ENCODE data around the gene NKX3-2. TPM values are rescaled to one million over a fixed set of nuclear protein-coding genes. Genes with fewer than 3 reads are reported as not detected.

NKX3-2 gene
- total RNA-seq, 1 donor from 2014 or later, result 5.9 TPM

DNA sequence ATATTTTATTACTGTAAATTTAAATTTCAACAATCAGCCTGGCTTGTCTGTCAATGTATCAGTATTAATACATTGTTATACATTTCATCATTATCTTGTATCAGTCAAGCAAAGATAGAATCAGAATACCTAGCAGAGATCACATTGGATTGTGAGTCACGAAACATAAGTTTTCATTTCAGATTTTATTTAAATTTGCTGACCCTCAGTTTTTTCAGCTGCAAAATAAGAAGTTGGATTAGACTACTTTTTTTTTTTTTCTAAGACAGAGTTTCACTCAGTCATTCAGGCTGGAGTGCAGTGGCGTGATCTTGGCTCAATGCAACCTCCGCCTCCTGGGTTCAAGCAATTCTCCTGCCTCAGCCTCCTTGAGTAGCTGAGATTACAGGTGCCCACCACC, 33.4 kb upstream of the NKX3-2 start:
- TF ChIP-seq, protein P1, sequence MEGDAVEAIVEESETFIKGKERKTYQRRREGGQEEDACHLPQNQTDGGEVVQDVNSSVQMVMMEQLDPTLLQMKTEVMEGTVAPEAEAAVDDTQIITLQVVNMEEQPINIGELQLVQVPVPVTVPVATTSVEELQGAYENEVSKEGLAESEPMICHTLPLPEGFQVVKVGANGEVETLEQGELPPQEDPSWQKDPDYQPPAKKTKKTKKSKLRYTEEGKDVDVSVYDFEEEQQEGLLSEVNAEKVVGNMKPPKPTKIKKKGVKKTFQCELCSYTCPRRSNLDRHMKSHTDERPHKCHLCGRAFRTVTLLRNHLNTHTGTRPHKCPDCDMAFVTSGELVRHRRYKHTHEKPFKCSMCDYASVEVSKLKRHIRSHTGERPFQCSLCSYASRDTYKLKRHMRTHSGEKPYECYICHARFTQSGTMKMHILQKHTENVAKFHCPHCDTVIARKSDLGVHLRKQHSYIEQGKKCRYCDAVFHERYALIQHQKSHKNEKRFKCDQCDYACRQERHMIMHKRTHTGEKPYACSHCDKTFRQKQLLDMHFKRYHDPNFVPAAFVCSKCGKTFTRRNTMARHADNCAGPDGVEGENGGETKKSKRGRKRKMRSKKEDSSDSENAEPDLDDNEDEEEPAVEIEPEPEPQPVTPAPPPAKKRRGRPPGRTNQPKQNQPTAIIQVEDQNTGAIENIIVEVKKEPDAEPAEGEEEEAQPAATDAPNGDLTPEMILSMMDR (IDR thresholded peaks at IDR 0.05; ENCODE audit: insufficient read depth, low read depth, low read length), result no peak
- no peak for TF ChIP-seq EZH2 (IDR thresholded peaks at IDR 0.05; ENCODE audit: insufficient read depth, low read length)
- Mint-ChIP-seq H3K27me3 (ENCODE audit: low read depth, unreplicated experiment) (no peaks in the 10 kb centered on the region), H3K36me3 (ENCODE audit: low read depth, unreplicated experiment) (peaks cover 20% of the 10 kb centered on the region), H3K4me3 (ENCODE audit: unreplicated experiment) (no peak overlapping the region), H3K27ac (ENCODE audit: unreplicated experiment) (no peak overlapping the region), H3K4me1 (ENCODE audit: low read depth, unreplicated experiment) (no peaks in the 10 kb centered on the region), H3K9me3 (ENCODE audit: unreplicated experiment) (no peaks in the 10 kb centered on the region)
- H3K9me3 ChIP-seq (ENCODE audit: insufficient read depth, low read depth, low read length), result no peaks in the 10 kb centered on the region
- H4K20me1 ChIP-seq (ENCODE audit: insufficient read depth, low read length), result no peaks in the 10 kb centered on the region
- H3K4me2 ChIP-seq (ENCODE audit: low read length), result no peak overlapping the region
- H3K4me1 ChIP-seq (ENCODE audit: insufficient read depth, low read length), result no peaks in the 10 kb centered on the region
- no peak overlapping the region for H3K4me3 ChIP-seq (ENCODE audit: insufficient read depth, low read depth, low read length)
- H3K9ac ChIP-seq (ENCODE audit: low read length), result no peak overlapping the region
- H3K27ac ChIP-seq (ENCODE audit: low read depth, low read length), result no peak overlapping the region
- FAIRE-seq (no peak), DNase-seq (ENCODE audit: low read depth) (no peak)
- no peak overlapping the region for H2AFZ ChIP-seq (ENCODE audit: low read depth, low read length)
- peaks cover 53% of the 10 kb centered on the region for H3K36me3 ChIP-seq (ENCODE audit: insufficient read depth, low read length)
- H3K27me3 ChIP-seq (ENCODE audit: insufficient read depth, low read length), result no peaks in the 10 kb centered on the region
- no peaks in the 10 kb centered on the region for H3K79me2 ChIP-seq (ENCODE audit: insufficient read depth, low read length)

DNA sequence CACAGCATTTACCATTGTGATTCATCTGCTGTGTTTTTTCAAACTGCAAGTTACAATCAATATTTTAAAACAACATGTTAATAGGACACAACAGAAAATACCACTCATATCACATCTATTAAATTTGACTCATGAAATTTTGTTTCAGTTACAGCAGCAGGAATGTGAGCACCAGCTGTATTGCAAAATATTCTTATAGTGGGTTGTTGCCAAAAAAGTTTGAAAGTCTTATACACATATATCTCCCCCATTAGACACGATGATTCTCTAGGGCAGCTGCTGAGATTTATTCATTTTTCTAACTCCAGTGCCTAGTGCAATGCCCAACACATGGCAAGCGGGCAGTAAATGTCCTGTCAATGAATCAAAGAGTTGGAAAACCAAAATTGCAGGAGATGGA, 26.6 kb upstream of the NKX3-2 start:
- no peak overlapping the region for H3K4me3 ChIP-seq (ENCODE audit: insufficient read depth, low read depth, low read length)
- no peaks in the 10 kb centered on the region for H3K4me1 ChIP-seq (ENCODE audit: insufficient read depth, low read length)
- peaks cover 13% of the 10 kb centered on the region for H3K36me3 Mint-ChIP-seq (ENCODE audit: low read depth, unreplicated experiment)
- no peaks in the 10 kb centered on the region for H3K9me3 Mint-ChIP-seq (ENCODE audit: unreplicated experiment)
- no peak overlapping the region for H3K4me2 ChIP-seq (ENCODE audit: low read length)
- no peak overlapping the region for H3K4me3 Mint-ChIP-seq (ENCODE audit: unreplicated experiment)
- no peaks in the 10 kb centered on the region for H3K79me2 ChIP-seq (ENCODE audit: insufficient read depth, low read length)
- H3K9ac ChIP-seq (ENCODE audit: low read length), result no peak overlapping the region
- no peak overlapping the region for H3K27ac Mint-ChIP-seq (ENCODE audit: unreplicated experiment)
- H2AFZ ChIP-seq (ENCODE audit: low read depth, low read length), result no peak overlapping the region
- H3K27me3 ChIP-seq (ENCODE audit: insufficient read depth, low read length), result no peaks in the 10 kb centered on the region
- H3K36me3 ChIP-seq (ENCODE audit: insufficient read depth, low read length), result peaks cover 35% of the 10 kb centered on the region
- DNase-seq (ENCODE audit: low read depth), result no peak
- TF ChIP-seq, protein P1 (IDR thresholded peaks at IDR 0.05; ENCODE audit: insufficient read depth, low read depth, low read length), result no peak
- TF ChIP-seq EZH2 (IDR thresholded peaks at IDR 0.05; ENCODE audit: insufficient read depth, low read length), result no peak
- H3K27me3 Mint-ChIP-seq (ENCODE audit: low read depth, unreplicated experiment), result no peaks in the 10 kb centered on the region
- H3K4me1 Mint-ChIP-seq (ENCODE audit: low read depth, unreplicated experiment), result no peaks in the 10 kb centered on the region
- FAIRE-seq, result no peak
- H3K9me3 ChIP-seq (ENCODE audit: insufficient read depth, low read depth, low read length), result no peaks in the 10 kb centered on the region
- H3K27ac ChIP-seq (ENCODE audit: low read depth, low read length), result no peak overlapping the region
- no peaks in the 10 kb centered on the region for H4K20me1 ChIP-seq (ENCODE audit: insufficient read depth, low read length)

DNA sequence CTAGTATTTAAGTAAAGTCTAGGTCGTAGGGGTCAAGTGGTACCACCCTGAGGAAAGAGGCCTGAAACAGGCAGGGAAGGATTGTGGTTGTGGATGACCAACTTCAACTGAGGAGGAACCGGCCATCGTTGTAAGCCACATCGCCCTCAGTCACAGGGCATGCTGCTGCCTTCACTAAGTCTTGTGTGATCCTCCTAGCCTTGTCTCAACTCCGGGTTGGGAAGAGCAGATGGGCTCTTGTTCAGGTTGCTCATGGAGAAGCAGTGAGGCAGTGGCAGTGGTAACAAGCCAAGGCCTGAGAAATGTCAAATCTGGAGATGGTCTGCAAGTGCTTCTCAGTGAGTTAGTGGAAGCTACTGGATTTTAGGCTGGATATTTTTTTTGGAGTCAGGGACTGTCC, 22.8 kb upstream of the NKX3-2 start:
- DNase-seq (ENCODE audit: low read depth) (no peak), FAIRE-seq (no peak)
- H3K4me3 ChIP-seq (ENCODE audit: insufficient read depth, low read depth, low read length), result no peak overlapping the region
- no peaks in the 10 kb centered on the region for H3K9me3 ChIP-seq (ENCODE audit: insufficient read depth, low read depth, low read length)
- no peaks in the 10 kb centered on the region for H3K27me3 ChIP-seq (ENCODE audit: insufficient read depth, low read length)
- no peak overlapping the region for H3K4me3 Mint-ChIP-seq (ENCODE audit: unreplicated experiment)
- TF ChIP-seq EZH2 (IDR thresholded peaks at IDR 0.05; ENCODE audit: insufficient read depth, low read length), result no peak
- TF ChIP-seq, protein P1 (IDR thresholded peaks at IDR 0.05; ENCODE audit: insufficient read depth, low read depth, low read length), result no peak
- H3K9ac ChIP-seq (ENCODE audit: low read length), result no peak overlapping the region
- H3K27ac Mint-ChIP-seq (ENCODE audit: unreplicated experiment), result no peak overlapping the region
- H3K27ac ChIP-seq (ENCODE audit: low read depth, low read length), result no peak overlapping the region
- no peak overlapping the region for H2AFZ ChIP-seq (ENCODE audit: low read depth, low read length)
- no peaks in the 10 kb centered on the region for H4K20me1 ChIP-seq (ENCODE audit: insufficient read depth, low read length)
- no peaks in the 10 kb centered on the region for H3K9me3 Mint-ChIP-seq (ENCODE audit: unreplicated experiment)
- no peaks in the 10 kb centered on the region for H3K27me3 Mint-ChIP-seq (ENCODE audit: low read depth, unreplicated experiment)
- peaks cover 23% of the 10 kb centered on the region for H3K36me3 ChIP-seq (ENCODE audit: insufficient read depth, low read length)
- peaks cover 15% of the 10 kb centered on the region for H3K36me3 Mint-ChIP-seq (ENCODE audit: low read depth, unreplicated experiment)
- no peaks in the 10 kb centered on the region for H3K4me1 Mint-ChIP-seq (ENCODE audit: low read depth, unreplicated experiment)
- H3K4me1 ChIP-seq (ENCODE audit: insufficient read depth, low read length), result no peaks in the 10 kb centered on the region
- no peaks in the 10 kb centered on the region for H3K79me2 ChIP-seq (ENCODE audit: insufficient read depth, low read length)
- H3K4me2 ChIP-seq (ENCODE audit: low read length), result no peak overlapping the region
